GM18505 (cell line): ENCODE results near the gene SIX5.

Experiments
- ATAC-seq: cut with Tn5 transposase; IDR thresholded peaks from one replicate; pipeline ENCODE4 v1.9.1; 2021; ENCODE audit not compliant: unreplicated experiment
- POLR2A ChIP-seq: IDR thresholded peaks from 4 replicates; pipeline ENCODE4 v1.6.1; 2011; ENCODE audit warnings: borderline replicate concordance; ENCODE audit not compliant: insufficient read depth, insufficient read length; ENCODE audit errors: extremely low read depth

The SIX5 gene

DNA sequence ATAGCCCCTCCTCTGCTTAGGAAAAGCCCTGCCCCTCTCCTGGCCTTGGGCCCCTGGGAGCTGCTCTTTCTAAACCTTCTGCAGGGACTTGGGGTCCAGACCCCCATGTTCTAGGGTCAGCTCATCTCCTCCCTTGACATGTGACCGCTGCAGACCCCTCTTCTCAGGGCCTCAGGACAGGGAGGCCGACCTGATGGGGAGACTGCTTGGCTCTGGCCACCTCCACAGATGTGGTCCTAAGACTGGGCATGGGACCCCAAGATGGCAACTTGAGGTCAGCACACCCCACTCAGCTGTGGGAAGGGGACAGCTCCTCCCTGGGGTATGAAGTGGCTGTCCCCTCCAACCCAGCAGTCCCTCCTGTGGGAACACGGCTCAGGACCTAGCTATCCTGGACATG lies 3.9 kb upstream of the SIX5 start:
- ATAC-seq = no peak
- no peak for TF ChIP-seq POLR2A

DNA sequence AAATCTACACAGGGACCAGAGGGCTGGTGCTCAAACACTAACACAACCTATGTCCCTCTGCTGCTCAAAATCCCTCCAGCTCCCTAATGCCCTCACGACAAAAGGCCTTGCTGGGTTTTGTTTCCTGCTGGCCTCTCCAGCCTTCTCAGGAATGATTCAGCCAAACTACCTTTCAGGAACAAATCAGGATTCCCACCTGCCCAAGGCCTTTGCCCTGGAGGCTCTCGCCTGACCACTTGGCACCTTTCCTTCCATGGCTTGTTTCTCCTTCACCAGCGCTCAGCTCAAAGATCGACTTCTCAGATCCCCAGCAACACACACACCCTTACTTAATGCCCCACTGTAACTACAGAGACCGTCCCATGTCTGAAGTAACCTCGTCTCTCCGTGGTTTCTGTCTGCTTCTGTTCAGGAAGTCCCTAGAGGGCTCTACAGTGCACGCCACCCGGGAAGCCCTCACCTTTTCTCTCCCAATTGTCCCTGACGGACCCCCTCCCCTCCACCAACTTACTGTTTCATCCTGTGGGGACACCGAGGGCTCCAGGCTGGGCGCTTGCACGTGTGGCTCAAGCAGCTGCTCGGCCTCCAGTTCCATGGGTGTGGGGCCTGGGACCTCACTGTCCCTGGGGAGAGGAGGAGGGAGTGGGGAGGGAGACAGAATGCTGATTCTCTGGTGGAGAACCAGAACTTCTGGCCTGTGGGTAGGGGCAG lies 3.2 kb upstream of the SIX5 start:
- no peak for ATAC-seq
- no peak for TF ChIP-seq POLR2A

DNA sequence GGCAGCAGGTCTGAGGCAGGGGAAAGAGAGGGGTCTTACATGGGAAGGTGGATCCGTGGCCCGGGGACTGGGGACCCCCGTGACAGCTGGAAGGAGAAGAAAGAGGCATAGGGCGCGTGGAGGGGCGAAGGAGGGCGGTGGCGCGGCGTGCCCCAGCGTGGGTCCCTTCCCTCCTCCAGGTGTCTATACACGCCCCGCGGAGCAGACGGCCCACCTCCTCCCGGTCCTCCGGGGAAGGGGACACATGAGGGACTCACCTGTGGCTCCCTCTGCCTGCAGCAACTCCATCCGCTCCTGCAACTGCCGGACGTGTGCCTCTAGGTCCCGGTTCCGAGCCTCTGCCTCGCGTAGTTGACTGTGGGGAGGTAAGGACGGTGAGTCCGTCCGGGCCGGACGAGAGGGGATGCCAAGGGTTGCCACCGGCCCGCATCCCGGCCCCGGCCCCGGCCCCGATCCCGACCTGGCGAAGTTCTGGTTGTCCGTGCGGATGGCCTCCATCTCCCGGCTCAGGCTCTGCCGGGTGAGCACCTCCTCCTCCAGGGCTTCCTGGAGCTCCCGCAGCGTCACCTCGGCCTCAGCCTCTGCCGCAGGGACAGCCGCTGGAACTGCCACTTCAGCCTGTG lies 2.4 kb upstream of the SIX5 start:
- TF ChIP-seq POLR2A = peak; percentile 31
- no peak for ATAC-seq

GRCh38 chr19:45770192-45771101 lies 1.4 kb upstream of the SIX5 start:
- ATAC-seq = peak; percentile 55
- TF ChIP-seq POLR2A = peak; percentile 38

DNA sequence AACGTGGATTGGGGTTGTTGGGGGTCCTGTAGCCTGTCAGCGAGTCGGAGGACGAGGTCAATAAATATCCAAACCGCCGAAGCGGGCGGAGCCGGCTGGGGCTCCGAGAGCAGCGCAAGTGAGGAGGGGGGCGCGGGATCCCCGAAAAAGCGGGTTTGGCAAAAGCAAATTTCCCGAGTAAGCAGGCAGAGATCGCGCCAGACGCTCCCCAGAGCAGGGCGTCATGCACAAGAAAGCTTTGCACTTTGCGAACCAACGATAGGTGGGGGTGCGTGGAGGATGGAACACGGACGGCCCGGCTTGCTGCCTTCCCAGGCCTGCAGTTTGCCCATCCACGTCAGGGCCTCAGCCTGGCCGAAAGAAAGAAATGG lies 754 bp upstream of the SIX5 start:
- ATAC-seq = no peak
- TF ChIP-seq POLR2A = no peak

- TF ChIP-seq POLR2A = no peak
These were observed 433 bp downstream of the SIX5 start for GRCh38 chr19:45768655-45768983.

GRCh38 chr19:45767881-45768654 lies 984 bp downstream of the SIX5 start:
- no peak for ATAC-seq
- TF ChIP-seq POLR2A = peak; percentile 48

More at GRCh38 chr19:45768655-45768983, 433 bp downstream of the SIX5 start:
- ATAC-seq = no peak

GRCh38 chr19:45767410-45767880 lies 1.6 kb downstream of the SIX5 start:
- ATAC-seq = no peak
- TF ChIP-seq POLR2A = no peak

DNA sequence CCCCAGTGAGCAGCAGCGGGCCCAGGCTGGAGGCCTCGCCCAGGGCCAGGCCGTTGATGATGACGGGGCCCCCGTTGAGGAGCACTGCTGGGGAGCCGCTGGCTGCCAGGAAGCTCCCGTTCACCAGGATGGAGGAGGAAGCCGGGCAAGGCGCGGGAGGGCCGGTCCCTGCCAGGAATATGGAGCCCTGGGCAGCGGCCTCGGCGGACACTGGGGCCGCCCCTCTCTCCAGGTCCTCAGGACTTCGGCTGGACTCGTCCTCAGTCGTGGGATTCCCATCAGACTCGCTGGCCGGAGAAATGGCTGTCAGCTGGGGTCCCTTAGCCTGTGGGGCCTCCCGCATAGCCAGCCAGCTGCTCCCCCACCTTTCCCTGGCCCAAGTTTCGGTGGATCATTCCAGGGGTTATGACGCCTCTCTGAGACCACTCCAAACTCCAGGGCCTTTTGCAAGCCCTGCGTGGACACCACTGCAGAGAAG lies 2.1 kb downstream of the SIX5 start:
- TF ChIP-seq POLR2A = no peak

GRCh38 chr19:45766296-45766868 lies 2.7 kb downstream of the SIX5 start:
- ATAC-seq = no peak
- no peak for TF ChIP-seq POLR2A

More for the DNA sequence above, 2.1 kb downstream of the SIX5 start:
- no peak for ATAC-seq

- TF ChIP-seq POLR2A = no peak
- ATAC-seq = no peak
These were observed 3.3 kb downstream of the SIX5 start for GRCh38 chr19:45765702-45766295.
